HG02981 (cell line): ENCODE measurements around the gene B9D2.
A peak's percentile ranks its signal among the peaks of the same experiment; 100 is the strongest.
"Not testable (repeated sequence)": the region's sequence is repeated elsewhere in the genome, so short reads cannot be mapped to it uniquely, and the experiment has no call there.

Experiments used
- ATAC-seq: cut with Tn5 transposase; IDR thresholded peaks from one replicate; pipeline ENCODE4 v1.9.1; 2021; ENCODE audit warnings: mild to moderate bottlenecking, moderate library complexity; ENCODE audit not compliant: unreplicated experiment

Gene B9D2

DNA sequence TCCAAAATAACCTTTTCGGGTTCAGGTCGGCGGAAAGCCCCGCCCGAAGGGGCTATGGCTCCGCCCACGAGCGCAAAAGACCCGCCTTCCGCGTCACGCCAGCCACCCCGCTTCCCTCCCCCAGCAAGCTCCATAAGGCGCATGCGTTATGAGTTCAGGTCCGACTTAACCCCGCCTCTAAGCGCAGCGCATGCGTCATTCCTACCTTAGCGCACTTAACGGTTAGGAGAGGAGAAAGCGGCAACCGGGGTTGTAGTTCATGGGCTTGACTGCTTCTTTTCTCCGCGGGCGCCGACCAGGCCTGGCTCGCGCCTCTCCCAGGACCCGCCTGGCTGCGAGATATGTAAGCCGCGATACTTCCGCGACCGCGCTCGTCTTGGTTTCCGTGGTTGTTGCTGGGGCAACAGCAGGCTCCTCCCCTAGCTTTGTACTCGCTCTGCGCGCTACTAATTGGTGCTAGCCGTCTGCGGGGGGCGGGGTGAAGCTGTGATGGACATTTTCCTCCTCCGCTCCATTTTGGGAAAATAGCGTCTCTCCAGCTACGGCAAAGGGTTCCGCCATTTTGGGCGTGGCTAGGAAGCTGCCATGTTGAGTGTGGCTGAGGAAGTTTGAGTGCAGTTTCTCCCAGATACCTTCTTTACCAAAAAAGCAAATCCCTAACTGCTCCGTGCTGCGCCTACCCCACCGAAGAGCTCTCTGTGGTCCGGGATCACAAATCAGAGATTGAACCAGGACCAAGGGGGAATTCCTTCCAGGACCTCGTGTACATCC lies at the start of gene B9D2:
Gene B9D2 (minus strand): TSS at position 397 of the 771 bp plus-strand sequence. CDS start 630 bp downstream, outside the sequence.
- peak; percentile 71 for ATAC-seq

DNA sequence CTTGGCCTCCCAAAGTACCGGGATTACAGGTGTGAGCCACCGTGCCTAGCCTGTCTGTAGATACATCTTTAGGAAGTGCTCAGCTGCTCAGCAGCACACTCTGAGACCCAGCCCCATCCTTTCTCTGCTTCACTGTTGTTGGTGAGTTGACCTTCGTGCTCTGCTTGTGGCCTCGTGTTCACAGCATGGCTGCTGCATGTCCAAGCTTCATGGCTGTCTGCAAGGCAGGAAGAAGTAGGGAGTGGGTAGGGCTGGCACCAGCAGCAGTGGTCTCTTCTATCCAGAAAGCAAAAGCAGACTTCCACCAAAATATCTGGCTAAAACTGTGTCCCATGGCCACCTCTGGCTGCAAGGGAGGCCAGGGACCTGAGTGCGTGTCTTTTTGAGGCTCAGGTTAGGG lies 49.0 kb upstream of the B9D2 start:
- no peak for ATAC-seq

DNA sequence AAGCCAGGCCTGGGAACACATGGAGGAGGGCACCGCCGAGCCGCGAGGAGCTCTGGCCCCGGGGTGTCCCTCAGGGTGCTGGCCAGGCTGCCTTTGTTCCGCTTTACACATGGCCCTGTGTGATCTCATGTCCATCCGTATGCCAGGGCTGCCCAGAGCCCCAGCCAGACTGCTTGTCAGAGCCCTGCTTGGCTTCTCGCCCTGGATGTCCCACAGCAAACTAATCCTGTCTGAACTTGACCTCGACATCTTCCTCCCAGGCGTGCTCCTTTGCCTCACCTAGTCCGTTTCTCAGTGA lies 48.0 kb upstream of the B9D2 start:
- no peak for ATAC-seq

DNA sequence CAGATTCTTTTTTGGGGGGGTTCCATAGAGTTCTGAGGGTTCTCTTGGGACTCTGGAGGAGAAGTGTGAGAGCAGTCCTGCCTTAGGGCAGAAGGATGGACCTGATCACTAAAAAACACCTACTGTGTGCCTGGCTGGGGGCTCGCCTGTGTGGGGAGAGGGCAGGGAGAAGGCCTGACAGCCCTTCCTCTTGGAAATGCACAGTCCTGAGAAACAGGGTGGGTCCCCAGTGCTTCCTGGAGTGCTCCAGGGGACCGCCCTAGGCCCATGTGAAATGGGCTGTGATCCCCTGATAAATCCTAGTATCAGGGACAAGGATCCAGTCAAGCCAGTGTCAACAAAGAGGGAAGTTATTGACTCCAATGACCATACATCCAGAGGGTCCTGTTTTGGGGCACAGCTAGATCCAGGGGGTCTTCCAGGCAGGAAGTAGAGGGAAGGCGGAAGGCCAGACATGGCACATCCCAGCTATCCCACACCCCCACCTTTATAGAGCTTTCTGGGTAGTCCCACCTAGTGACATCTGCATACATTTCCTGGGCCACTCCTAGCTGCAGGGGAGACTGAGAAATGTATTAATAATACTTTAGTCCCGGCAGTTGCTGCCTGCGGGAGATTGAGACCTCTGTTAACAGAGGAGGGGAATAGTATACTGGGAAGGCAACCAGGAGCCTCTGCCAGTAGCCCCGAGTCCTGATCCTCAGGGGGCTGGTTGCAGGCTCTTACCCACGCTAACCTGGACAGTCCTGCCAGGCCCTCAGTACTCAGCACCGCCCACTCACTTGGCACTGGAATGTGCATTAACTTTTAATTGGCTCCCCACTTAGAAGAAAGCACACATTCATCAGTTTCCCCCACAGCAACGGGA lies 47.4 kb upstream of the B9D2 start:
- no peak for ATAC-seq

DNA sequence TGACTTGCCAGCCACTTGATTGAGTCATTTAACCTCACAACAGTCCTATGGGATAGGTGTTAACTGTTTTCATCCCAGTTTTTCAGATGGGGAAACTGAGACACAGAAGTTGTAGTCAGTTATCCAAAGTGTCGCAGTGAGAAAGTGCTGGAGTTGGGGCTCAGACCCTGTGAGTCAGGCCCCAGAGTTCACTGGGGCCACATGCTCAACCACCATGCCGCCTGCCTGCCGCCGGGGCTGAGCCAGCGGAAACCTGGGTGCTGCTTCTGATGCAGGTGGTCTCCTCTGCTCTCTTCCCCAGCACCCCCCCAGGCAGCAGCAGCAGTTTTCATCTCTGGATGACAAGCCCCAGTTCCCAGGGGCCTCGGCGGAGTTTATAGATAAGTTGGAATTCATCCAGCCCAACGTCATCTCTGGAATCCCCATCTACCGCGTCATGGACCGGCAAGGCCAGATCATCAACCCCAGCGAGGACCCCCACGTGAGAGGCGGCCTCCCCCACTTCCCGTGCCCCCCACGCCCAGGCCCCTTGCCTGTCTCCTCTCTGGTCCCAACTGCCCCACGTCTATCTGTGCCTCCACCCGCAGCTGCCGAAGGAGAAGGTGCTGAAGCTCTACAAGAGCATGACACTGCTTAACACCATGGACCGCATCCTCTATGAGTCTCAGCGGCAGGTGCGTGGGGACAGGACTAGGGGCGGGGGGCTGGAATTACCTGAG lies 46.5 kb upstream of the B9D2 start:
- no peak for ATAC-seq

- ATAC-seq = no peak
These were observed 45.3 kb upstream of the B9D2 start for GRCh38 chr19:41409288-41409687.

- not testable (repeated sequence) for ATAC-seq
These were observed 44.9 kb upstream of the B9D2 start for GRCh38 chr19:41408846-41409245.

GRCh38 chr19:41408256-41408655 lies 44.3 kb upstream of the B9D2 start:
- ATAC-seq = no peak

- ATAC-seq = no peak
These were observed 43.3 kb upstream of the B9D2 start for GRCh38 chr19:41407271-41407670.

DNA sequence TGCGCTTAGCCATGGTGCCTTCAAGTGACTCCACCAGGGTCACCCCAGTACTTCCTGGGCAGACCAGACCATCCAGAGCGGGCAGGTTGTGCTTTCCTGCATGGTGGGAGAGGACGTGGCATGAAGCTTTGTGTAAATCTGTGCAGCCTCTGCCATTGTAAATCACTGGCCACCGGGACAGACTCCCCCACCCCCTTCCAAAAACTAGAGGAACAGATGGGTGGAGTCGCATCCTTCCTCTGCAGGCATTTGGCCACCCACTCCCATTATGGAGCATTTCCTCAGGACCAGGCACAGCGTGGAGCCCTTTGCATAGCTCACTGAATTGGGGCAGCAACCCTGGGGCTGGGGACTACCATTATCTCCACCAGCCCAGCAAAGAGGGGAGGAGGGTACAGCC lies 41.8 kb upstream of the B9D2 start:
- ATAC-seq = no peak

- ATAC-seq = no peak
These were observed 39.4 kb upstream of the B9D2 start for GRCh38 chr19:41403181-41403970.

GRCh38 chr19:41402010-41402409 lies 38.1 kb upstream of the B9D2 start:
- no peak for ATAC-seq

DNA sequence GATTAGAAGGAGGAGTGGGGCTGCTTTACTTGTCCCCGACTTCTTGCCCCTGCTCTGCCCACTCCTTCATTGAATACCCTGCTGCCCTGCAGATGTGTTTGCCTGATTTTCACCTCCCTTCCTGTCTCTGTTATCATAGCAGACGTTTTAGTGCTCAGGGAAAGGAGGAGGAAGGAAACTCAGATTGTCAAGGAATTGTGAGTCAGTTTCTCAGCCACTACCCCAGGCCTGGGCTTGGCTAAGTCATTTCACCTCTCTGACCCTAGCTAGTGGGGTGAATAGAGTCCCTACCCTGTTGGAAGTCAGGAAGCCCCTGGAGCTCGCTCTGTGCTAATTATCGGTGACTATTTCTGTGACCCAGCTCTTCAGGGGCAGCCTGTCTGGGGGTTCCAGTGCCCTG lies 37.5 kb upstream of the B9D2 start:
- ATAC-seq = no peak

- ATAC-seq = no peak
These were observed 35.6 kb upstream of the B9D2 start for GRCh38 chr19:41399525-41399924.

DNA sequence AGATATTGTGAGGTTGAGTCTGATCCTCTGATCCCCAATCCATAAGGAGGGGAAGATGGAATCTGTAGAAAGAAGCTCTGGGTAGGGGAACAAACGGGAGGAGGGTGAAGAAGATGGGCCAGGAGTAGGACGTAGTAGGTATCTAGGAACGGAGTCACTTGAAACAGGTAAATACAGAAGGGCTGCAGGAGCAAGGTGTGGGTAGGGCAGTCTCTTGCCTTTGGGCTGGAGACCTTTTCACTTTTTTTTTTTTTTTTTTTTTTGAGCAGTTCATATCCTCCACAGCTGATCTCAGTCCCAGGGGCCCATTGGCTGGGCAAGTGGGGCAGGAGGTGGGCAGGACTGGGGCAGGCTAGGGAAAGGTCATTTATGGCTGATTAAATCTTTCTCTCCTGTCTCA lies 35.1 kb upstream of the B9D2 start:
- ATAC-seq = no peak

- no peak for ATAC-seq
These were observed 34.6 kb upstream of the B9D2 start for GRCh38 chr19:41398598-41398997.

GRCh38 chr19:41398050-41398418 lies 34.1 kb upstream of the B9D2 start:
- ATAC-seq = no peak

GRCh38 chr19:41397086-41398049 lies 33.4 kb upstream of the B9D2 start, which contains the start of the genes BCKDHA and EXOSC5:
TSS of gene BCKDHA (plus strand) at chr19:41397818. CDS start at chr19:41397828, 10 bp downstream.
TSS of gene EXOSC5 (minus strand) at chr19:41397359. CDS start at chr19:41397328, 31 bp downstream.
- peak; percentile 91 for ATAC-seq

DNA sequence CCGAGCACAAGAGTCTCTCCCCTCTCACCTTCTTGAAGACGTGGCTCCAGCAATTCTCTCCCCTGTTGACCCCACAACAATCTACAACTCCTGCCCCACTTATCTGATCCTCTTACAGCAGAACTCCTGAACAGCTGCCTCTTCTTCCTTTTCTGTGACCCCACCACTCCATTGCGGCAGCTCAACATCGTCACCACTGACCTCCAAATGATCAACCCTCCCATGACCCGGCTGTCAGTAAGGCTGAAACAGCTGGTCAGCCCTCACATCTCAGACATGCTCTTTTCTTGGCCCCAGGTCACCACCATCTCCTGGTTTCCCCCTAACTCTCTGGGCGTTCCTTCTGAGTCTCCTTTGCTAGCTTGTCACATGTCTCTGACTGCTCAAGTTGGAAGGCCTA lies 31.4 kb upstream of the B9D2 start:
- no peak for ATAC-seq

- no peak for ATAC-seq
These were observed 28.8 kb upstream of the B9D2 start for GRCh38 chr19:41392775-41393174.
